ENCODE results near the gene LRWD1. TPM values are rescaled to one million over a fixed set of nuclear protein-coding genes. Genes with fewer than 3 reads are reported as not detected.

Gene LRWD1
- total and polyA plus RNA-seq, 9 of the 15 experiments (the other 6 are each of a cell fraction or from before 2014, with no cell fraction given) = 0.61 to 66.0 (median 33.2) TPM

GRCh38 chr7:102464577-102465280 is at the start of gene LRWD1, which contains the start of gene ALKBH4 (continued):
- no peak for TF ChIP-seq ZNF174 (CRISPR knock-in tag; IDR thresholded peaks at IDR 0.05)
- TF ChIP-seq ZFP36 (IDR thresholded peaks at IDR 0.05; ENCODE audit: low read depth, low read length, partially characterized antibody) = no peak
- 0 out of 2 replicates have a peak, but pooled peaks have one; percentile 25 for TF ChIP-seq RREB1 (CRISPR knock-in tag; IDR thresholded peaks at IDR 0.05)
- 0 out of 4 replicates have a peak, but pooled peaks of 1 of the 2 experiments have one; percentile 68 for TF ChIP-seq FOXA3 (CRISPR knock-in tag; conservative IDR thresholded peaks at IDR 0.05 in 1 of 2, IDR thresholded peaks at IDR 0.05 in 1 of 2)
- peak; percentile 81 for TF ChIP-seq NR2C2 (CRISPR knock-in tag; IDR thresholded peaks at IDR 0.05)
- TF ChIP-seq NR2C2 (tag; IDR thresholded peaks at IDR 0.05) = peak; percentile 89
- peak in 1 of 2 experiments; percentile 94; a peak in 2 of 4 replicates for TF ChIP-seq HDAC1 (IDR thresholded peaks at IDR 0.05)
- no peak for TF ChIP-seq MED1 (CRISPR knock-in tag; IDR thresholded peaks at IDR 0.05; ENCODE audit: borderline replicate concordance)
- TF ChIP-seq TFAP4 (CRISPR knock-in tag; IDR thresholded peaks at IDR 0.05; ENCODE audit: borderline replicate concordance) = peak; percentile 80
- peak; percentile 94 for TF ChIP-seq CREB3L1 (IDR thresholded peaks at IDR 0.05; ENCODE audit: borderline replicate concordance, low read depth)
- TF ChIP-seq TSC22D4 (tag; IDR thresholded peaks at IDR 0.05) = no peak
- peak; percentile 92 for TF ChIP-seq FUS (optimal IDR thresholded peaks at IDR 0.05; ENCODE audit: low read depth, low read length)
- TF ChIP-seq STAT5B (CRISPR knock-in tag; IDR thresholded peaks at IDR 0.05) = no peak
- TF ChIP-seq ZNF445 (CRISPR knock-in tag; IDR thresholded peaks at IDR 0.05; ENCODE audit: low read depth) = no peak
- 0 out of 2 replicates have a peak, but pooled peaks have one; percentile 18 for TF ChIP-seq NR2F6 (CRISPR knock-in tag; IDR thresholded peaks at IDR 0.05)
- peak; percentile 96 for TF ChIP-seq EGR1 (conservative IDR thresholded peaks at IDR 0.05)
- peak in 1 of 2 experiments; percentile 94; a peak in 2 of 4 replicates for TF ChIP-seq TEAD1 (CRISPR knock-in tag; IDR thresholded peaks at IDR 0.05)
- TF ChIP-seq CXXC5 (CRISPR knock-in tag; IDR thresholded peaks at IDR 0.05) = peak; percentile 97
- peak; percentile 79; the same call in 1 of the 2 replicates for TF ChIP-seq NR1H2 (CRISPR knock-in tag; IDR thresholded peaks at IDR 0.05)

Data from K562 (cell line).